Panc1 (cell line): ENCODE results near the gene TFDP2.

Experiments used
- CTCF ChIP-seq: fragments of 450-650 bp; IDR thresholded peaks from 2 replicates; pipeline ENCODE4 v1.5.1; 2017; ENCODE audit warnings: mild to moderate bottlenecking
- POLR2AphosphoS5 ChIP-seq: IDR thresholded peaks from 2 replicates; pipeline ENCODE4 v1.6.1; 2012; ENCODE audit warnings: mild to moderate bottlenecking, low read depth, low read length, moderate library complexity
- REST ChIP-seq, 2 experiments: IDR thresholded peaks; 2 replicates each; pipeline ENCODE4 v1.6.1; 2011 to 2012; ENCODE audit warnings: low read depth in 2 of 2, control low read depth in 1 of 2, low read length in 1 of 2, mild to moderate bottlenecking in 1 of 2, moderate library complexity in 1 of 2; ENCODE audit not compliant: insufficient read depth in 1 of 2

GRCh38 chr3:142106548-142106947, 42.8 kb downstream of the TFDP2 start:
- TF ChIP-seq CTCF: no peak
- no peak for TF ChIP-seq POLR2AphosphoS5
- TF ChIP-seq REST (IDR thresholded peaks at IDR 0.05; ENCODE audit: insufficient read depth in 1 of 2, low read depth in 2 of 2, low read length in 1 of 2): no peak
